Ovary (tissue), 9 donors: ENCODE data around the gene FAM171A1. TPM values are rescaled to one million over a fixed set of nuclear protein-coding genes. Genes with fewer than 3 reads are reported as not detected.

Experiments
- DNase-seq, 5 donors: peaks; one replicate each; pipeline ENCODE4 v3.0.0-alpha.2; 2019 to 2020
- H3K27ac ChIP-seq, 2 donors: fragments of 200-600 bp; one replicate each; pipeline versions ENCODE4 v1.5.1 to v1.8.0; 2019 to 2022
- H3K27me3 ChIP-seq: fragments of 200-600 bp; one replicate; pipeline ENCODE4 v1.8.0; 2022
- H3K36me3 ChIP-seq: fragments of 200-600 bp; sonication (generic); one replicate; pipeline ENCODE4 v1.5.1; 2019
- H3K4me1 ChIP-seq: one replicate; pipeline ENCODE4 v1.8.1; 2013; ENCODE audit warnings: mild to moderate bottlenecking, moderate library complexity; ENCODE audit not compliant: insufficient read depth
- H3K4me3 ChIP-seq: fragments of 200-600 bp; sonication (generic); one replicate; pipeline ENCODE4 v1.5.1; 2017
- H3K9me3 ChIP-seq, 2 donors: fragments of 200-600 bp in 1 of 2; sonication (generic) in 1 of 2; one replicate each; pipeline versions ENCODE4 v1.5.1 to v1.8.1; 2013 to 2019; ENCODE audit warnings: mild to moderate bottlenecking in 1 of 2, moderate library complexity in 1 of 2
- CTCF ChIP-seq, 3 donors: fragments of 450-650 bp in 2 of 3; fragments of 200-600 bp in 1 of 3; IDR thresholded peaks; one replicate each; pipeline versions ENCODE4 v1.5.1 to v1.8.0; 2016 to 2022; ENCODE audit warnings: antibody characterized with exemption in 3 of 3, mild to moderate bottlenecking in 1 of 3
- EP300 ChIP-seq: sonication (generic); formaldehyde crosslinking; IDR thresholded peaks from one replicate; pipeline ENCODE4 v1.6.1; 2017; ENCODE audit warnings: antibody characterized with exemption
- POLR2A ChIP-seq: fragments of 450-650 bp; IDR thresholded peaks from one replicate; pipeline ENCODE4 v1.6.1; 2017; ENCODE audit warnings: antibody characterized with exemption, mild to moderate bottlenecking, moderate library complexity
- WGBS, 3 donors: extraction: QIAGEN DNeasy Blood & Tissue Kit in 1 of 3; methylation state at CpG; one replicate each; pipeline versions ENCODE4 v1.1.5 to v1.1.7; 2013 to 2017; 5-methylcytosine and 5-hydroxymethylcytosine counted together
- intact Hi-C, 4 donors: fragments of 100-400 bp; cut with DNase I; formaldehyde crosslinking; loops; one replicate each; pipeline versions ENCODE4 v1.11.0 to v1.15.1; 2022 to 2023
- polyA plus RNA-seq, 2 donors: library from polyadenylated mRNA; stranded (reverse); fragments of 200-250 nt in 1 of 2; fragments of 350-450 nt in 1 of 2; fragmentation: Illumina TruSeq in 1 of 2; extraction: RNeasy Lipid Tissue Mini Kit (QIAGEN cat#74804) in 1 of 2; gene quantifications; one replicate each; pipeline ENCODE4 v1.2.3, GENCODE V29; 2013 to 2014
- total RNA-seq, 7 donors: library from RNA; depleted of rRNA in 2 of 7; stranded (reverse); fragments of >200 nt in 2 of 7; fragmentation: NEBNext Ultra II Directional in 3 of 7; extraction: Animal tissue kit (Norgen Biotek cat#: 25700) in 3 of 7; gene quantifications; one replicate each; pipeline versions ENCODE4 v1.1.0 to v1.2.4, GENCODE V29; 2016 to 2023
- donor health status: DM: no; HTN: no; CAD: no; lungs with moderate emphysema.
- donor health status: DM: no; HTN: no; CAD: no.
- donor health status: Bipolar disorder and iron deficiency.
- donor health status: DM: yes; HTN: yes; CAD: no.
- donor health status: DM: no; HTN: no; CAD: no.
- donor health status: DM: yes; HTN: yes; CAD: no.

Gene FAM171A1
- total and polyA plus RNA-seq, 9 donors = 9.1 to 29.1 (median 23.7) TPM

GRCh38 chr10:15295537-15296325, 75.4 kb downstream of the FAM171A1 start:
- Histone ChIP-seq H3K4me1 (no peaks in the 10 kb centered on the region), H3K27ac (no peak overlapping the region), H3K27me3 (no peaks in the 10 kb centered on the region), H3K4me3 (no peak overlapping the region), H3K9me3 (no peaks in the 10 kb centered on the region), H3K36me3 (no peaks in the 10 kb centered on the region)
- intact Hi-C loops = no loop called here
- TF ChIP-seq CTCF (IDR thresholded peaks at IDR 0.05) (no peak), POLR2A (no peak), EP300 (no peak)
- no peak for DNase-seq
- WGBS, 3 donors = 85 to 87% (median 87%) methylated on average over 5 of the region's 5 CpGs

- TF ChIP-seq POLR2A = no peak
- no peak for TF ChIP-seq CTCF (IDR thresholded peaks at IDR 0.05)
- TF ChIP-seq EP300 = no peak
These were observed 76.9 kb downstream of the FAM171A1 start for GRCh38 chr10:15293862-15294842.

GRCh38 chr10:15290671-15291070, 80.4 kb downstream of the FAM171A1 start:
- no peak for TF ChIP-seq POLR2A
- no peak for TF ChIP-seq EP300
- TF ChIP-seq CTCF (IDR thresholded peaks at IDR 0.05) = no peak
- Histone ChIP-seq H3K4me3 (no peak overlapping the region), H3K4me1 (no peaks in the 10 kb centered on the region), H3K36me3 (no peaks in the 10 kb centered on the region), H3K27ac (no peak overlapping the region), H3K27me3 (no peaks in the 10 kb centered on the region), H3K9me3 (no peaks in the 10 kb centered on the region)
- intact Hi-C loops = no loop called here
- 80 to 88% (median 84%) methylated on average over 7 of the region's 7 CpGs for WGBS, 3 donors
- DNase-seq = no peak

More at GRCh38 chr10:15293862-15294842, 76.9 kb downstream of the FAM171A1 start:
- Histone ChIP-seq H3K9me3 (no peaks in the 10 kb centered on the region), H3K4me1 (no peaks in the 10 kb centered on the region), H3K36me3 (no peaks in the 10 kb centered on the region), H3K27me3 (no peaks in the 10 kb centered on the region), H3K27ac (no peak overlapping the region), H3K4me3 (no peak overlapping the region)
- no peak for DNase-seq
- 65 to 66% (median 66%) methylated on average over 13 of the region's 13 CpGs for WGBS, 3 donors
- intact Hi-C loops = no loop called here

- H3K27ac ChIP-seq = no peak overlapping the region
- no peaks in the 10 kb centered on the region for H3K4me1 ChIP-seq
- H3K27me3 ChIP-seq = no peaks in the 10 kb centered on the region
- WGBS, 3 donors = 89 to 95% (median 90%) methylated on average over 4 of the region's 4 CpGs
- no peaks in the 10 kb centered on the region for H3K36me3 ChIP-seq
- no peak overlapping the region for H3K4me3 ChIP-seq
- no peak for DNase-seq
- TF ChIP-seq POLR2A (no peak), EP300 (no peak), CTCF (IDR thresholded peaks at IDR 0.05) (no peak)
- no peaks in the 10 kb centered on the region for H3K9me3 ChIP-seq
- intact Hi-C loops = no loop called here
These were observed 80.9 kb downstream of the FAM171A1 start for GRCh38 chr10:15290150-15290549.
